Neural crest cell (in vitro differentiated cells): ENCODE measurements around the gene RABGAP1L. TPM values are rescaled to one million over a fixed set of nuclear protein-coding genes. Genes with fewer than 3 reads are reported as not detected.

ENCODE experiments used
- DNase-seq: peaks from one replicate; pipeline ENCODE4 v3.0.0; 2021; ENCODE audit warnings: low read depth, mixed read lengths, low spot score
- H3K27ac Mint-ChIP-seq: one replicate; pipeline ENCODE4 v1.8.0; 2021; ENCODE audit warnings: mild to moderate bottlenecking, mixed read lengths; ENCODE audit not compliant: unreplicated experiment
- H3K27me3 Mint-ChIP-seq: 2 replicates; pipeline ENCODE4 v1.8.0; 2021; ENCODE audit warnings: low read depth, mild to moderate bottlenecking, mixed read lengths
- H3K36me3 Mint-ChIP-seq: 2 replicates; pipeline ENCODE4 v1.8.0; 2021; ENCODE audit warnings: low read depth, mild to moderate bottlenecking, mixed read lengths
- H3K4me1 Mint-ChIP-seq: 2 replicates; pipeline ENCODE4 v1.8.0; 2021; ENCODE audit warnings: mixed read lengths
- H3K4me3 Mint-ChIP-seq: one replicate; pipeline ENCODE4 v1.8.0; 2021; ENCODE audit warnings: mild to moderate bottlenecking, mixed read lengths
- H3K9me3 Mint-ChIP-seq: 2 replicates; pipeline ENCODE4 v1.8.0; 2021; ENCODE audit warnings: mixed read lengths
- CTCF ChIP-seq: fragments of 200-600 bp; sonication (generic); conservative IDR thresholded peaks from 2 replicates; pipeline ENCODE4 v1.5.0; 2021; ENCODE audit warnings: antibody characterized with exemption, mild to moderate bottlenecking
- total RNA-seq: library from RNA; stranded (reverse); gene quantifications from 2 replicates; pipeline ENCODE4 v1.2.1, GENCODE V29; 2021

The RABGAP1L gene
- total RNA-seq, 1 donor from 2014 or later, result 25.6 TPM

GRCh38 chr1:174344162-174344561 is 184.8 kb downstream of the RABGAP1L start:
- Mint-ChIP-seq H3K36me3 (peaks cover 2% of the 10 kb centered on the region), H3K27me3 (no peaks in the 10 kb centered on the region), H3K4me3 (no peak overlapping the region), H3K27ac (no peak overlapping the region), H3K4me1 (no peaks in the 10 kb centered on the region), H3K9me3 (peaks cover 5% of the 10 kb centered on the region)
- DNase-seq, result no peak
- TF ChIP-seq CTCF, result no peak

- no peaks in the 10 kb centered on the region for H3K27me3 Mint-ChIP-seq
- peaks cover 6% of the 10 kb centered on the region for H3K4me1 Mint-ChIP-seq
- H3K27ac Mint-ChIP-seq, result no peak overlapping the region
Observed at GRCh38 chr1:174352117-174352516, 192.8 kb downstream of the RABGAP1L start.

GRCh38 chr1:174352883-174353608 is 193.7 kb downstream of the RABGAP1L start:
- peaks cover 7% of the 10 kb centered on the region for H3K36me3 Mint-ChIP-seq

More at GRCh38 chr1:174352117-174352516, 192.8 kb downstream of the RABGAP1L start:
- Mint-ChIP-seq H3K9me3 (peaks cover 11% of the 10 kb centered on the region), H3K36me3 (peaks cover 7% of the 10 kb centered on the region), H3K4me3 (no peak overlapping the region)
- no peak for TF ChIP-seq CTCF
- no peak for DNase-seq

GRCh38 chr1:174358344-174358743 is 199.0 kb downstream of the RABGAP1L start:
- H3K36me3 Mint-ChIP-seq, result peaks cover under 1% of the 10 kb centered on the region
- no peak overlapping the region for H3K4me3 Mint-ChIP-seq
- no peaks in the 10 kb centered on the region for H3K27me3 Mint-ChIP-seq
- H3K9me3 Mint-ChIP-seq, result peaks cover 8% of the 10 kb centered on the region
- no peak for TF ChIP-seq CTCF
- no peak overlapping the region for H3K27ac Mint-ChIP-seq
- H3K4me1 Mint-ChIP-seq, result no peaks in the 10 kb centered on the region
- DNase-seq, result no peak

More at GRCh38 chr1:174352883-174353608, 193.7 kb downstream of the RABGAP1L start:
- Mint-ChIP-seq H3K27ac (no peak overlapping the region), H3K9me3 (peaks cover 6% of the 10 kb centered on the region), H3K4me1 (peaks cover 6% of the 10 kb centered on the region), H3K27me3 (no peaks in the 10 kb centered on the region), H3K4me3 (no peak overlapping the region)
- no peak for TF ChIP-seq CTCF
- DNase-seq, result no peak

- H3K4me1 Mint-ChIP-seq, result no peaks in the 10 kb centered on the region
- peak overlapping the region; percentile 31 for H3K27ac Mint-ChIP-seq
- H3K4me3 Mint-ChIP-seq, result no peak overlapping the region
- H3K9me3 Mint-ChIP-seq, result peaks cover 8% of the 10 kb centered on the region
- no peaks in the 10 kb centered on the region for H3K27me3 Mint-ChIP-seq
- no peak for TF ChIP-seq CTCF
- no peak for DNase-seq
- peaks cover 6% of the 10 kb centered on the region for H3K36me3 Mint-ChIP-seq
Observed at GRCh38 chr1:174358786-174359453, 199.6 kb downstream of the RABGAP1L start.
